GM12864 (cell line): ENCODE measurements around the gene RGS16.

ENCODE experiments used
- DNase-seq: peaks from one replicate; pipeline ENCODE4 v3.0.0-alpha.2; 2011; ENCODE audit warnings: low read depth
- H3K4me3 ChIP-seq: 2 replicates; pipeline ENCODE4 v1.5.1; 2011; ENCODE audit warnings: mild to moderate bottlenecking, low read depth, low read length, control low read depth
- CTCF ChIP-seq: IDR thresholded peaks from 2 replicates; pipeline ENCODE4 v1.5.1; 2011; ENCODE audit warnings: low read depth, mild to moderate bottlenecking, moderate library complexity, low read length, control low read depth, inconsistent platforms; ENCODE audit errors: missing control alignments

The RGS16 gene

GRCh38 chr1:182630586-182630985, 26.4 kb upstream of the RGS16 start:
- H3K4me3 ChIP-seq = no peak overlapping the region
- TF ChIP-seq CTCF = no peak
- DNase-seq = no peak

GRCh38 chr1:182629499-182630096, 25.4 kb upstream of the RGS16 start:
- DNase-seq = no peak
- H3K4me3 ChIP-seq = no peak overlapping the region
- TF ChIP-seq CTCF = no peak

- no peak for TF ChIP-seq CTCF
- DNase-seq = no peak
- H3K4me3 ChIP-seq = no peak overlapping the region
These were observed 24.9 kb upstream of the RGS16 start for GRCh38 chr1:182629080-182629479.

GRCh38 chr1:182628657-182629056, 24.5 kb upstream of the RGS16 start:
- H3K4me3 ChIP-seq = no peak overlapping the region
- TF ChIP-seq CTCF = no peak
- DNase-seq = no peak

GRCh38 chr1:182627622-182628021, 23.4 kb upstream of the RGS16 start:
- DNase-seq = no peak
- H3K4me3 ChIP-seq = no peak overlapping the region
- no peak for TF ChIP-seq CTCF

- H3K4me3 ChIP-seq = no peak overlapping the region
- no peak for TF ChIP-seq CTCF
- no peak for DNase-seq
These were observed 22.3 kb upstream of the RGS16 start for GRCh38 chr1:182626527-182626926.
